ENCODE measurements around the gene GPLD1.

The GPLD1 gene

GRCh38 chr6:24381476-24382219, 107.7 kb downstream of the GPLD1 start:
- DNase-seq (ENCODE audit: low read depth) = no peak

GRCh38 chr6:24378473-24379097, 110.8 kb downstream of the GPLD1 start:
- DNase-seq (ENCODE audit: low read depth) = no peak
